ENCODE data around the gene PPP1R12C.
"Not testable (repeated sequence)": the region's sequence is repeated elsewhere in the genome, so short reads cannot be mapped to it uniquely, and the experiment has no call there.

The PPP1R12C gene

DNA sequence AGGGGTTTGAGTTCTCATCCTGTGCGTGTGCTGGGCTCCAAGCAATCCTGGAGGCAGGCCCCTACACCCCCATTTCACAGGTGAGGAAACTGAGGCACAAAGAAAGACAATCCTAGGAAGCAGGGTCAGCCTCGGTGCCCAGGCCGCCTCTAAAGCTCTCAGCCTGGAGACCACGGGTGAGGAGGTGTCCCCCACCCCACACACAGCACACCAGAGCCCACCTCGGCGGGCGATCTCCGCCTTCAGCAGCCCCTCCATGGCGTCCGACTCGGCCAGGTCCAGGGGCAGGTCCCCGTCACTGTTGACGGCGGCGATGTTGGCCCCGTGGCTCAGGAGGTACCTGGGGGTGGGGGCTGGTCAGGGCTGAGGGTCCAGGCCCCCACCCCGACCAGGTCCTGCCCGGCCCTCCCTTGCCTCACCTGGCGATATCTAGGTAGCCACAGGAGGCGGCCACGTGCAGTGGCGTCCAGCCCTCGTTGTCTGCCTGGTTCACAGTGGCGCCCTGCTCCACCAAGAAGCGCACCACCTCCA, 5.1 kb downstream of the PPP1R12C start:
- DNase-seq (ENCODE audit: low read depth): no peak

DNA sequence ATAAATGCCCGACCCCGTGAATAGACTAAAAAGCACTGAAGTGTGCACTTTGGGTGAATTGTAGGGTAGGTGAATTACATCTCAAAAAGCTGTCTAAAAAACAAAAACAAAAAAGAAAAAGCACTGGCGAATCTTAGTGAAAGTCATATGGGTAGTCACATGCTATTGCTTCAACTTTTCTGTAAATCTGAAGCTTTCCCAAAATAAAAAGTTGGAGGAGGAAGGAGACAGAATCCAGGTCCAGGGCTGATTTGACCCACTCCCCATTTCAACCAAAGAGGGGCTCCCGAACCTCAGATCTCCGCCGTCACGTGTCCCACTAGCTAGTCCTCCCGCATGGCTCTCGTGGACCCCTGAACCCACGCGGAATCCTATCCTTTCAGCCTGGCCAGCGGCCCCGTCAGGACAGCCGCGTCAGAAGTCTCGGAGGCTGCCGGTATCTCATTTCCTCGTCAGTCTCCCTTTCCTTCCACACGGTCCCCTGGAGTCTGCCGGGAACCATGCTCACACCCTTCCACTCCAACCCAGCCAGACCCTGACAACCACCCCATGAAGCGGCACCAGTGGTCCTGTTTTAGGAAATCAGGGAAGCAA, 6.1 kb downstream of the PPP1R12C start:
- no peak for DNase-seq (ENCODE audit: low read depth)

DNA sequence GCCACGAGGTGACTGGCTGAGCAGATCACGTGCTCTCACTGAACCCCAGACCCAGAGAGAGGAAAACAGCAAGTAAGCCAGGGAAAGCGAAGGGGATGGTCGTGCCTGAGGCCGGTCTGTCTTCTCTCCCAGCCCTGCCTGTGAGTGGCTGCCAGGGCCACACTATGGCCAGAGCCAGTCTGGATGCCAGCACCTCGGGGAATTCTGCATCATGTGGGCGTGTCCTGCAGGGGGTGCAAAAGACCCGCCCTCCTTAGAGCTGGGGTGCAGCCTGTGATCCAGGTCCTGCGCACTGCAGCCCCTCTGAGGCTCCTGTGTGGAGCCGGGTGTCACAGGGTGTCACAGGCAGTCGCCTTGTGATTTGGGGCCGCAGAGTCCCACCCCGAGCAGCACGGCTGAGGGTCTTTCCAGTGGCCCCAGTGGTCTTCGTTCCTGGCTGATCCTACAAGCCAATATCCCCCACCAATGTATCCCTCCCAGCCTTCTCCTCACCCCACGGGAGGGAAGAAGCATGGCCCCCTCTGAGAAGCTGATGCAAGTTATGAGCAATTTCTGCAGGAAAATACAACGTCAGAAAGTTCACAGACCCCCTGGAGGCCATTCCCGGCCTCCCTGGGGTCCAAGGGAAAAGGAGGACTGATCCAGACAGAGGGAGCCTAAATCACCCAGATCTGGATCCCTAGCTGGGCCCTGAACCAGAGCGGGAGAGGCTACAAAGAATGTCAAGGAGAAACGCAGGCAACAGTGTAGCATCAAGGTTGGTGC, 7.7 kb downstream of the PPP1R12C start:
- no peak for DNase-seq (ENCODE audit: low read depth)

DNA sequence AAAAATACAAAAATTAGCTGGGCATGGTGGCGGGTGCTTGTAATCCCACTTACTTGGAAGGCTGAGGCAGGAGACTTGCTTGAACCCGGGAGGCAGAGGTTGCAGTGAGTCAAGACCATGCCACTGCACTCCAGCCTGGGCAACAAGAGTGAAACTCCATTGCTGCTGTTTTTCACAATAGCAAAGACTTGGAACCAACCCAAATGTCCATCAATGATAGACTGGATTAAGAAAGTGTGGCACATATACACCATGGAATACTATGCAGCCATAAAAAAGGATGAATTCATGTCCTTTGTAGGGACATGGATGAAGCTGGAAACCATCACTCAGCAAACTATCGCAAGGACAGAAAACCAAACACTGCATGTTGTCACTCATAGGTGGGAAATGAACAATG, 10.2 kb downstream of the PPP1R12C start:
- not testable (repeated sequence) for DNase-seq (ENCODE audit: low read depth)

DNA sequence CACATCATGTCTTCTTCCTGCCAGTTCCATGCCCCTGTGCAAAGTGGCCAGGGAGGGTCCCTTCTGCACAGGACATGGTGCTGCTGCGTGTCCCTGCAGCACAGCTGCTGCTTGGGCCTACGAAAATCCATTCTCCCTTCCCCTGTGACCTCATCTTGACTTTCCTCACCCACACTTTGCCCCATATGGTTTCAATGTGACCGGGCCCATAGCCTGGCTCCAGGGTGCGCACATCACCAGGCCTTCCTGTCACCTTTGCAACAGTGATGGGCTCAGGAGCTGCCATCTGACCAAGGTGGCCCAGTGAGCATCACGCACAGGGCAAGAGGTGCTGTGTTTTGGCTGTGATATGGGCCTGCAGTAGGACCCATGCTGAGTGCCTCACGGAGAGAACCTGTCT, 10.8 kb downstream of the PPP1R12C start:
- DNase-seq (ENCODE audit: low read depth): no peak

DNA sequence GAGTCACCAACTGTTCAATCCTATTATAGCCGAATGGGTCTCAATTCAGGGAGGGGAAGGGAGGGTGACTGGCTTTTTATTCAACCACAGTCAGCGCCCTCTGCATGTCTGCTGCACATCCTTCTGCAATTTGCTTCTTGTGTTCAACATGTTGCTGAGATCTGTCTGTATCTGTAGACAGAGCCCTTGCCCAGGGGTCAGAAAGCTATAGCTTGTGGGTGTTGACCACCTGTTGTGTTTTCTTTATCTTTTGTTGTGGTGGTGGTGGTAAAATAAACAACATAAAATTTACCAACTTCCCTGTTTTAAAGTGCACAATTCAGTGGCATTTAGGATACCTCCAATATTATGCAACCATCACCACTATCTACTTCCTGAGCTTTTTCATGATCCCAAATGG, 12.2 kb downstream of the PPP1R12C start:
- DNase-seq (ENCODE audit: low read depth): no peak

DNA sequence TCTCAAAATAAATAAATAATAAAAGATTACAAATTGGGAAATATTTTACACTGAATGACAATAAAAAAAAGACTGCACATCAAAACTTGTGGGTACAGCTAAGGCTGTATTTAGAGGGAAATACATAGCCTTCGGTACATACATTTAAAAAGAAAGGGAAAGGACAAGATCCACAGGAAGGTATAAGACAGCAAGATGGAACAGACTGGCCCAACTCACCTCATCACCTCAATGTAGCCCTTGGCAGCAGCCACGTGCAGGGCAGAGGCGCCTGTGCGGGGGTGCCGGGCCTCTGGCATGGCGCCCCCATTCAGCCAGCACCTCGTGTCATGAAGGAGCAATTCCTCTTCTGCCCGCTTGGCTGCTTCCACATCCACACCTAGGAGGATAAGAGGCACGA, 14.2 kb downstream of the PPP1R12C start:
- DNase-seq (ENCODE audit: low read depth): no peak

DNA sequence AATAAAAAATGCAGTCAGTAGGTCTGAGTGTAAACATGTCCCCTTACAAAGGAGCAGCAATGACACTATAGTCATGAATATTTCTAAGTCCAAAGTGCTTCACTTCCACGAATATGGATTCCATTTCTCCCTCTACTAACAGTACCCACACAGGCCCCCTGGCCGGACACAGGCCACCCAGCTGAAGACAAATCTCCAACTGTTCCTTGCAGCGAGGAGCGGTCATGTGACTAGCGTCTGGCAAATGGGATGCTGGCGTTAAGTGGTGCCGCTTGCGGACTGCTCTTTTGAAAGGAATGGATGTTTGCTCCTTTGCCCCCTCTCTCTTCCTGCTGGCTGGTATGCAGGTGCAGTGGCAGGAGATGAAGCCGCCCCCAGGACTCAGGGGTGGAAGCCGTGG, 16.2 kb downstream of the PPP1R12C start:
- DNase-seq (ENCODE audit: low read depth): no peak

DNA sequence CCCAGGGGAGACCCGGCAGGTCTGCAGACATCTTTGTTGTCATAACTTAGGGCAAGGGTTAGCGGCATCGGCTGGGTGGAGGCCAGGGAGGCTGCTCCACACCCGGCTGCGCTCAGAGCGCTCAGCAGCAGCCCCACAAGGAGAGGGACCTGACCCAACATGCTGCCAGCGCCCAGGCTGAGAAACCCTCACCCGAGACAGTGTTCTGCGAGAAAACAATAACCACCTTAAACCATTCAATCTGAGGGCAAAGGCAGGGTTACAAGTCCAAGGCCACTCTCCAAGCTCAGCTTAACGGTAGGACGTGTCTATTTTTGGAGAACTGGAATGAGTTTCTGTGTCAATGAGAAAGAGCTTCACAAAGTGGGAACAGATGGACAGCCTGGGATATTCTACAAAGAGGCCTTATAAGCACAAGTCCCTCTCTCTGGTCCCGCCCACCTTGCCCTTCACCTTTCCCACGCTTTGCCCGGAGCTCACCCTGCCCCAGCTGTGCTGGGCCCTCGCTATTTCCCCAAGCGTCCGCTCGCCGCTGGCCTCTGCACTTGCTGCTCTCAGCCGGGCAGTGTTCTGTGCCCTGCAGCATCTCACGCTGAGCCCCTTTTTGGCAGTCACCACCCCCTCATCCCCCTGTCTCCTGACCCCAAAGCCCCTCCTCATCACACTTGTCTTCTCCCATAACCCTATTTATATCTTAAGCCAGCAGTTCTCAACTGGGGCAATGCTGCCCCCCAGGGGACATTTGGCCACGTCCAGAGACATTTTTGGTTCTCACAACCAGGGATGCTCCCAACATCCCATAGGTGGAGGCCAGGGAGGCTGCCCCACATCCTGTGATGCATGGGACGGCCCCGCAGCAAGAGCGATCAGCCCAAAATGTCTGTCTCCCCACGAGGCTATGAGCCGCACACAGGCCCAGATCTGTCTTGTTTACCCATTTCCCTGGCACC, 17.6 kb downstream of the PPP1R12C start:
- no peak for DNase-seq (ENCODE audit: low read depth)

DNA sequence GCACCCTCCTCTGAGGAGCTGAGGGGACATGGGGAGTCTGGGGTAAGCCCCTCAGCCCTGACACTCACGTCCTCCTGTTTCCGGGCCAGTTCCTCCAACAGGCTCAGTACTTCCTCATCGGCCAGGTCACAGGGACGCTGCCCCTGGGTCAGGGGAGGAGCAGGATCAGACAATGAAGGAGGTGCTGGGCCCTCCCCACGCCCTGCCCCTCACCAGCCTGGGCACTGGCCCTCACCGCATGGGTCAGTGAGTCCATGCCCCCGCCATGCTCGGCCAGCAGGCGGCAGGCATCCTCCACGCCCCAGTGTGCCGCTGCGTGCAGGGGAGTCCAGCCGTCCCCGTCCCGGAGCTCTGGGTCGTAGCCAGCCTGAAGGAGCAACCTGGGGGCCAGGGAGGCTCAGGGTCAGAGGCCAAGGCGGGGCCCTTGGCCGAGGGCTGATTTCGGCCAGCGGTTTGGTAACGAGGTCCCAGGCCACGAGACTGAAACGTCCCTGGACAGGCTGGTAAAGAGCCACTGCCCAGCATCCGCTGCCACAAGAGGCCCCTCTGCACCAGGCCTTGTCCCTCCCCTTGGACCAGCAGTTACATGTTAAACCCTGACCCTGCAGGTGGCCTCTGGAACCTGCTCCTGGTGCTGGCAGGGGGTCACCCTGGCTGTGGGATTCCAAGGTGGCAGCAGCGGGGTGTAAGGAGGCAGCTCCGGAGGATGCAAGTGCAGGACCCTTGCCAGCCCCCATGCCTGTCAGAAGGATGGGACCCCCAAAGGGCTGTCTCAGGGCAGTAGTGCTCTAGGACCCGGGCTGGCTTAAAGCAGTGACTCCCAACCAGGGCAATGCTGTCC, 18.5 kb downstream of the PPP1R12C start:
- no peak for DNase-seq (ENCODE audit: low read depth)

DNA sequence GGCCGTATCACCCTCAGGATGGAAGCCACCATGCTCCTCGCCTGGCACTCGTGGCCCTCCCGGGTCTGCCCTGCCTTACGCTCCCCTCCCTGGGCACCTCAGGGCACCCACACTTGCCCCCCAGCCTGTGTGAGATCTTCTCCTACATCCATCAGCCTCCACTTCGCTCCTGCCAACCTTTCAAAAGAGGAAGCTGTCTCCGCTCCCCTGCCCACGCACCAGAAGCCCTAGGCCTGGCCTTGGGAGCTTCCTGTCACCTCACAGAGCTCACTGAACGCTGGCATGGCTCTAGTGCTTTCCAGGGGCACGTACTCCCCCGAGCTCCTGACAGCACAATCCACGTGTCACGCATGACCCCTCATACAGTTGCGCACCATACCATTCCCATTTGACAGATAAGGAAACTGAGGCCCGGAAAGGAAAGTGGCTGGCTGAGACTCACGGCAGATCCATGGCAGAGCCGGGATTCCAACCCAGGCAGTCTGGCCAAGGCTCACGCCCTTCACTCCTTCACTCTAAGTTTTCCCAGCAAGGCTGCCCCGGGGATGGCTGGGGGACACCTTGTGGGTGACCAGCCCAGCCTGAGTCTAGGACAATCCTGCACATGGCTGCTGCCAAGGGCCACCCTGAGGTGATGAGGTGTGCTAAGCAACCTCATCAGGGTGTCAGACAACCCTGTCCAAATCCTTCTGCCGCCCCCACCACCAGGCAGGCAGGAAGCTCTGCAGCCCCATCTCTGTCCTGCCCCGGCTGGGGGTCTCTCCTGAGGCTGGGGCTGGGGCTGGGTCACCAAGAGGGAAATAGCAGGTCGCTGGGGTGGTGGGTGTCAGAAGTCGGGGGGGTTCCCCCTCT, 19.3 kb downstream of the PPP1R12C start:
- DNase-seq (ENCODE audit: low read depth): no peak

DNA sequence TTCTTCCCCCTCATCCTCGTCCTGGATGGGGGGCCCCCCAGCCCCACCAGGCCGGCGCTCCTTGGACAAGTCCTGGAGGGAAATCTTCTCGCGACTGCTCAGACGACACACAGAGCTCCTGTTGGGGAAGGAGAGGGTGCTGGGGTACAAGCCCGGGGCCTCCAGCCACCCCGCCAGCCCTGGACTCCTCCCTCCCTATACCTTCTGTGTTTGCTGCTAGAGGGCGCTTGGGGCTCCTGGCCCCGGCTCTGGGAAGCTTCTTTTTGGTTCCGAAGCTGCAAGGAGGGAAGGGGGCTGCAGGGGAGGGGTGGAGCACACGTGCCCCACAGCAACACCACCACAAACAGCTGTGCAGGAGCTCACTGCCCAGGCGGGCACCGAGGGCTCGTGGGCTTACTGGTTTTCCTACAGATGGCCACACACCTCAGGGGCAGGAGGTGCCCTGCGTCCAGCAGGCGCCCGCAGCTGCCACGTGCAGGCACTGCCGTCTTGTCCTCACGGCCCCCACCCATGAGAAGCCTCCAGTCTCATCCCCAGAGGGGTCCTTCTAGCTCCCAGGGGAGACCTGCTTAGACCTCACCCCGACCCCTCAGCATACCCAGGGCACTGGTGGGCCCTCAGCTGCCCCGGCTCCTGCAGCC, 21.3 kb downstream of the PPP1R12C start:
- DNase-seq (ENCODE audit: low read depth): no peak

DNA sequence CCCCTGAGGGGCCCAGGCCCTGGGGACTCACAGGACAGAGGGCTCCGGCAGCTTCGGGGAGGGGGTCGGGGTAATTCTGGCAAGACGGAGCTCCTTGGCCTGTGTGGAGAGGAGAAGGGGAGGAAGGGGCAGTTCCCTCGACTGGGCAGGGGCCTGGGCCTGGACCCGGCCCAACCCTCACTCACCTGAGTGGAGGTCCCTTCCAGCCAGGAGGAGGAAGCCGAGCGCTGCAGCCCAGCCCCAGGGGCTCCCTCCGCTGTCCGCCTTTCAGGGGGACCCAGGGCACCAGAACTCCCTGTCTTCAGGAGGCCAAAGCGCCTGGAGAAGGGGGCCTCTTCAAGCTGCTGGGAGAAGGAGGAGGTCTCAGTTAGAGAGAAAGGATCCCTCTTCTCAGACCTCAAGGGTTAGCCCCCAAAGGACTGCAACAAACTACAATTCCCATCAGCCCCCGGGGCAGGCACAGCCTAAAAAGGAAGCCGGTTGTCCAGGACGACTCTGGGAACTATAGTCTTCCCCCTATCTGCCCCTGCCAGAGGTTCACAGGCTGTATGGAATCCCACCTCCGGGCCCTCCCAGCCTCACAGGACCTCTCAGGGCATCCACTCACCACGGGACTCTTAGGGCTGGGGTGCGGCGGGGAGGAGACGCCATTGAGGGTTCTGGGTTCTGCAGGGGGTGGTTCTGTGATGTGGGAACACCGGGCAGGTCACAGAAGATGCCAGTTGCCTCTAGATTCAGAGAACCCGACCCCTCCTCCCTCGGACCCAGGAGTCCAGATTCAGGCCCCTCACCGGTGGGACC, 22.0 kb downstream of the PPP1R12C start:
- no peak for DNase-seq (ENCODE audit: low read depth)

DNA sequence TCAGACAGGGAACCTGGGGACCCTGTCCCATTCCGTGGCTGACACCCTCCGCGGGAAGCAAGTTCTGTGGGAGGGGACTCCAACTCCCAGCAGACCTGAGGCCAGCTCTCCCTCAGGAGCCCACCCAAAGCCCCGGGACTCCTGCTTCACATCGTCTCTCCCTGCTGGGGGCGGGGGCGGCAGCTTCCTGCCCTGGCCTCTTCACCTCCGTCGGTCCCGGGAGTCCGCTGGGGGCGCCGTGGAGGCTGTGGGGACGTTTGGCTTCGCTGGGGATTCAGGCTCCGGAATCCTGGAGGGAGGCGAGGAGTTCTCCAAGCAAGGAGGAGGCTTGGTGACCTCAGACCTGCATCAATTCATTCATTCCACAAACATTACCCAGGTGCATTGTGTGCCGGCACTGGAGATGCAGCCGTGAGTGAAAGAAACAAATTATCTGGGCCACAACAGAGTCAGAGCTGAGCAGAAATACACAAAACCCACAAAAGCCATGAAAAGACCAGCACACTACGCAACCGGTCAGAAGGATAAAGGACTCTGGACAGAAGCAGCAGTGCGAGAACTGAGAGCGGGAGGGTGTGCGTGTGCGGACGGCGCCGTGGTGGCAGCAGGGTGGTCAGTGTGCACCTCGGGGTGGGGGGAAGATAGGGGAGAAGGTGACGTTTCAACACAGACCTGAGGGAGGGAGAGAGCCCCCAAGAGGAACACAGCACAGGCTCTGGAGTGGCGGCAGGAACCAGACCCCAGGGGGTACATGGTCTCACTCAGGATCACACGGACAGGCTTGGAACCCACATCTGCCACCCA, 22.8 kb downstream of the PPP1R12C start:
- DNase-seq (ENCODE audit: low read depth): no peak

DNA sequence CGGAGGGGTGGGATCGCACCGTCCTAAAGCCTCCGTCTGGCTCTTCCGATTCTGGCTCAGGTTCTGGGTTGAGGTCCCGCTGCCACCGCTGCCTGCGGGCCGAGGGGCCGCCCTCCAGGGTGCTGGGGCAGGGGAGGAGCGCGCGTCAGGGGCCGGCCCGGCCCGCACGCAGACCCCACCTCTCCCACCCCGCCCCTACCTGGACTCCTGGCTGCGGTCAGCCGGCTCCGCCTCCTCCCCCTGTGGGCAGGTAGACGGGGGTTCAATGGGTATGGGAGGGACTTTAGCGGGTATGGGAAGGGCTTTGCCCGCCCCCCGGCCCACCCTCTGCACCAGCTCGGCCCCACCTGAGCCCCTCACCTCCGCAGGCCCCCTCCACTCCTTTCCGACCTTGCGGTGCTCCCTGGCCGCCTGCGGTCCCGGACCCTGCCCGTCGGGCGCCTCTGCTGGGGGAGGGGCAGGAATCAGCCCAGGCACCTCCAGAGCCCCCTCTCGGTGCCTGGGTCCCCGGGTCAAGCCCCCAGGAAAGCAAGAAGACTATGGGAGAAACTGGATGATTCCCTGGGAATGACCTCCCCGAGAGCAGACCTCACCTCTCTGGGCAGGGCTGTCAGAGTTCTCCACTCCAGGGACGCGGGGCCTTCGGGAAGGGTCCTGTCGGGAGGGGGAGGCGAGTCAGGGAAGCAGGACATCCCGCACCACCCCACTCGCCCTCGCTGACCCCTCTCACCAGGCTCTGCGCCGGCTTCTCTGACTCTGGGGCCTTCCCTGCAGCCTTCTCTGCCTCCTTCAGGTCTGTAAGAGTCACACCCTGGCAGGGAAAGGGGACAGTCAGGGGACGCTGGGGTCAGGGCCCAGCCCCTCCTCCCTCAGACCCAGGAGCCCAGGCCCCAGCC, 24.8 kb downstream of the PPP1R12C start:
- DNase-seq (ENCODE audit: low read depth): no peak

DNA sequence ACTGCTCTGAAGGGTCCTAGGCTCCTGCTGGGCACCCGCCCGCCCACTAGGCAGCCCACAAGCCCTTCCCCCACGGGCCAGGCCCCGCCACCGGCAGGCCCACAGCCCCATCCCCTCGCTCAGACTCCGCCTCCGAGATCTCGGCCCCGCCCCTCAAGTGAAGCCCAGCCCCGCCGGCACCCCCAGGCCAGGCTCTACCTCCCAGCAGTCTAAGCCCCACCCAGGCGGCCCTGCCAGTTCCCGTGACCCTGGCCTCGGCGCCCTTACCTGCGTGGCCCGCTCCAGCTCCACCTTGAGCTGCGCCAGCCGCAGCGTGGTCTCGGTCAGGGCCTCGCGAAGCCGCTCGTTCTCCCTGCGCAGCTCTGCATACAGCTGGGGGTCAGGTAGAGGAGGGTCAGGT, 25.5 kb downstream of the PPP1R12C start:
- no peak for DNase-seq (ENCODE audit: low read depth)

DNA sequence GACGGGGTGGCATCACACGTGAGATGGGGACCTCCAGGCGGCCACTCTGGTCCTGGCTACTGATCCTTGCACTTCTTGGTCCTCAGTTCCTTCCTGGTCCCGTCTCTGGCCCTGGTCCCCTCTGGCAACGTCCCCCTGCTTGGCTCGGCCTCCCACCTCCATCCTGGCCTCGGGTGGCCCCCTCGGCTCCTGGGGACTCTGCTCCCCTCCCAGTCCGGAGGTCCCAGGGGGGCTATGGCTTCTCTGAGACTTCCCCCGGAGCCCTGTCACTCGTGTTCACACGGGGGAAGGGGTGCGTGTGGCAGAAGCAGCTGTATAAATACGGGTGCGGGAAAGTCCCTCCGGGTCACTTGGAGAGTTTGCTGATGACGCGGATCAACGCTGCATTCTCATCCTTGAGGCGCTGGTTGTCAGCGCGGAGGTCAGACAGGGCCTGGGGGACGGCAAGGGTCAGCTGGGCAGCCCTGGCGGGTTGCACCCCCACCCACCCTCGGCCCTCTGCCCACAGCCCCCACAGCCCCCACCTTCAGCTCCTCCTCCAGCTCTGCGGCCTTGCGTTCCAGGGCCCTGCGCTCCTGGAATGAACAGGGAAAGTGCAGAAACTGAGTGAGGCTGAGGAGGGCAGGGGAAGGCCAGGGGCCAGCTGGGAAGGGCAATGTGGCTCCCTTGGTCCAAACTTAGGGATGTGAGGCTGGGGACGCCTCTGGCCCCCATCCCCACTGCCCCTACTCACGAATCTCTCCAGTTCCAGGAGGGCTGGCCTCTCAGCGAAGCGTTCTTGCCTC, 26.1 kb downstream of the PPP1R12C start:
- DNase-seq (ENCODE audit: low read depth): no peak
